ENCODE results near the gene CTSH.
"Not testable (repeated sequence)": the region's sequence is repeated elsewhere in the genome, so short reads cannot be mapped to it uniquely, and the experiment has no call there.

CTSH gene

DNA sequence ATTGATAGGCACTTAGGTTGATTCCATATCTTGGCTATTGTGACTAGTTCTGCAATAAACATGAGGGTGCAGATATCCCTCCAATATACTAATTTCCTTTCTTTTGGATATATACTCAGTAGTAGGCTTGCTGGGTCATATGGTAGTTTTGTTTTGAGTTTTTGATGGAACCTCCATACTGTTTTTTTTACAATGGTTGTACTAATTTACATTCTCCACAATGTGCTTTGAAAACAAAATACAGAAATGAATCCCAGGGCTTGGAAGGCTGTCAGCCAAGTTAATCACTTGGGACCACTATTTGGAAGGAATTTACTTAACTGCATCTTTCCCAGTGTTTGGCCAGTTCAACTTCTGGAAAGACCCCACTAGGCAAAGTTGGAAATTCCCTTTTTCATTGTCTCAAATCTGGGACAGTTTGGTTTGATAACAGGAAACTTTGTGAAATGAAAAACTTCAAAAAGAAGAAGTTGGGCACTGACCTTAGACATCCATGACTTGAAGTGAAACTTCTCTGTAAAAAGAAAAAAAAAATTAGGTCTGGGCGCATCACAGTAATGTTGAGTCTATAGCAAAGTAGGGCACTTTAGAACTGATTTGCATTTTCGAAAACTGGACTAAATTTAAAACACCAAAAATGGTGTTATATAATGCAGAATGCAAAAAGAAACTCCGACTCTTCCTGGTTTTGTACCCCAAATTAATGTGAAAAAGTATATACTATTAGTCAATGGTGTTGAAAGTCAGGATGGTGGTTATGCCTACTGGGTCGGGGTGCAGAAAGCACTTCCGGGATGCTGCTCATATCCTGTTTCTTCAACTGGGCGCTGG, 6.0 kb downstream of the CTSH start:
- DNase-seq (ENCODE audit: low spot score): no peak

GRCh38 chr15:78937132-78937739, 7.6 kb downstream of the CTSH start:
- no peak for DNase-seq (ENCODE audit: low spot score)

GRCh38 chr15:78934655-78935023, 10.2 kb downstream of the CTSH start:
- no peak for DNase-seq (ENCODE audit: low spot score)

- no peak for DNase-seq (ENCODE audit: low spot score)
Measured at GRCh38 chr15:78933823-78934654, 10.8 kb downstream of the CTSH start.

- DNase-seq (ENCODE audit: low spot score): no peak
Measured at GRCh38 chr15:78933187-78933822, 11.5 kb downstream of the CTSH start.

GRCh38 chr15:78932258-78932808, 12.5 kb downstream of the CTSH start:
- no peak for DNase-seq (ENCODE audit: low spot score)

DNA sequence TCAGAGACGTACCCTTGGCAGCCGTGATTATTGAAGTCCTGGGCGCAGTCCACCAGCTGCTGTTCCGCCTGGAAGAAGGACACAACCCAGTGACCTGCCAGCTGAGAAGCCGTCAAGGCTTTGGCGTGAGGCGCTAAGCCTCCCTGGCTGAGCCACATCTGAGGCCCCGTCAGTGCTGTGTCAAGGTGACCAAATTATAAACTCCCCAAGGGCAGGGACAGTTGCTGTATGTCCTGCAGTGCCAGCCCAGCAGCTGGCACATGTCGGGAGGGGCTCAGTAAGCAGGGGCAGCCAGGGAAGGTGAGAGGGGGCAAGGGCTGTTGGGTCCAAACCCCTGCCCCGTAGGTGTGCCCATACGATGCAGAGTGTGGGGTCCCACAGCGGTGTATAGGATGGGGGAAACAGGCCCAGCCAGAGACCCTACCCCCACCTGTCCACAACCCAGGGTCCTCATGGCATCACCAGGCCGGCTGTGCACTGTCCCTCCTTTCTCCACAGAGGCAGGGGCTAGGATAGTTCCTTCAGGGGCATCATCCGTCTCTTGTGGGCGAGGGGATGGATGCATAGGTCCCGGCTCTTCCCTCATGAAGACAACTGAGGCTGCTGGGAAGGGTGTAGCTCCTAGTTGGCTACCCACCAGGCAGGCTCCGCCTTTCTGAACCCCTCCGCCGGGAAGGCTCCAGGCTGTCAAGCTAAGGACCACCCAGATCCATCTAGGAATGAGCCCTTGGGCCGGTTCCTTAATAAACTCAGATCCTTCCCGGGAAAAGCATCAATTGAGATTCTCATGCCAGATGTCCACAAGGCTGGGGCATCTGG, 13.2 kb downstream of the CTSH start:
- no peak for DNase-seq (ENCODE audit: low spot score)

DNA sequence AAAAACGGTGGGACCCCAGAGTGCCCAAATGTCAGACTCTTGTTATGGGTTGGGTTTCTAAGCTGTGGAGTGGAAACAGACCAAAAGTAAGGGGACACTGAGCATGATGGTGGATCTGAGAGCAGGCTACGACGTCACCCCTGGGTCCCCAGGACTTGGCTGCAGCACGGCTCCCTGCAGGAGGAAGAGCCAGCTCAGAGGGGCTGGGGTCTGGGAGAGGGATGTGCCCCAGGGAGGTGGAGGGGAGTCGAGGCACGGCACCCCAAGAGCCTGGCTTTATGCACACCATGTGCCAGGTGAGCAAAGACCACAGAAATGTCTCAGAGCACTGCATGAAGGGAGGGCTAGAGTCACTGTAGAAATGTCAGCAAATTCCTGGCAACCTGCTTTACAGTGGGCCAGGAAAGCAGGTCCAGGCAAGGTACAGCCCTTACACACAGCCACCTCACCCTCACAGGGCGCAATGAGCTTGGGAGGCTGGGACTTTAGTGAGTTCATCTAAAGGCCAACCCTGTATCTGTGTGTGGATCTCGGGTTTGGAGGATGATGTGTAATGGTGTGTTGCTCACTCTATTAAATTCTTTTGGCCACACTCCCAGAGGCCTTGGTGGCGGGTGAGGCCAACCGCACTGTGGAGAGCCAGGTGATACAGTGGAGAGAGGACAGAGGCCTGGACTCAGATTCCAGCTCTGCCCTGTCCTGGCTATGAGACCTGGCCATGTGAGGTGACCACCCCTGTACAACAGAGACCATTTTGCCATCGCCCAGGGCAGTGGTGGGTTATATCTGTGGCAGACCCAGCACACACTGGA, 14.1 kb downstream of the CTSH start:
- DNase-seq (ENCODE audit: low spot score): no peak

DNA sequence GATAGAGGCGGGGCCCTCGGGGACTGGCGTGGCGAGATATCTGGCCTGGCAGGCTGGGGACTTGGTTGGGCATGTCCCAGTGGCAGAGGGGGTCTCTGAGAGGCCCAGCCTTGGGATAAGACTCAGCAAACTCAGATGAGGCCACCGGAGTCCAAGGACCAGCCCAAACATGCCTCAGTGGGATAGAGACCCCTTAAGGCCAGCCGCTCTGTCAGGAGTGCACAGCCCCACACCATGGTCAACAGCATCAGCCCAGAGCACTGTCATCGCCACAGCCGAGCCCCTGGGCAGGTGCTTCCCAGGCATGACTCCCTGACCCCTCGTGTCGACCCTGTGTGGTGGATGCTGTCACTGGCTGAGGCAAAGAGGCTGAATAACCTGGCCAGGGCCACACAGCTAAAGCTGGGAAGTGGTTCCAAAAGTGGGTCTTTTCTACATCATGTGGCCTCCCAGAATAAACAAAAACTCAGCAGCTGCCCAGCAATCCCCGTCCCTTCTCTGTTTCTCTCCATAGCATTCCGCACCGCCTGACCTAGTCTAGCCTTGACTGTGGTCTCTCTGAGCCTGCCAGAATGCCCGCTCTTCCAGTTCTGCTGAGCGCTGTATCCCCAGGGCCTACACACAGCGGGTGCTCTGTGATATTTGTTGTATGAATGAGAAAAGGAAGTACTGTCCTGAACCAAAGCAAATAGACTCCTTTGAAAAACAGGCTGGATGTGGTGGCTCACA, 15.1 kb downstream of the CTSH start:
- no peak for DNase-seq (ENCODE audit: low spot score)

DNA sequence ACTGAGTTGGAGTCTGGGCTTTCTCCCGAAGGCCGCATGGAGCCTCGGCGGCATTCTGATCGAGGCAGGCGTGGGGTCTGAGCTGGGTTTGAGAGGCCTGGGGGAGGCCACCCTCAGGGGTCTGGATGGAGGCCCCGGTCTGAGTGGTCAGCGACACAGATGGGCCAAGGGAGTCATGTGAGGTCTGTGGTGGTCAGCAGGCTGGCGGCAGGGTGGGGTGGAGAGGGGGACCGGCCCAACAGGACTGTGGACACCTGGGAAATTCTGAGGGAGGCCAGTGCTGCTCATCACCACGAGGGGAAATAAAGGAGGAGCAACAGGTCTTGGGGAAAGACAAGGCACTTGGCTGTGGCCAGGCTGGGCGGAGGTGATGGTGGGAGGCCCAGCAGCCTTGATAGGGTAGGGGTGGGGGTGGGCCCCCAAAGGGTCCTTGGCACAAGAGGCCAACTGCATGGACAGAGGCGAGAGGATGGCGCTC, 16.2 kb downstream of the CTSH start:
- no peak for DNase-seq (ENCODE audit: low spot score)

- DNase-seq (ENCODE audit: low spot score): not testable (repeated sequence)
Measured at GRCh38 chr15:78928176-78928575, 16.7 kb downstream of the CTSH start.

DNA sequence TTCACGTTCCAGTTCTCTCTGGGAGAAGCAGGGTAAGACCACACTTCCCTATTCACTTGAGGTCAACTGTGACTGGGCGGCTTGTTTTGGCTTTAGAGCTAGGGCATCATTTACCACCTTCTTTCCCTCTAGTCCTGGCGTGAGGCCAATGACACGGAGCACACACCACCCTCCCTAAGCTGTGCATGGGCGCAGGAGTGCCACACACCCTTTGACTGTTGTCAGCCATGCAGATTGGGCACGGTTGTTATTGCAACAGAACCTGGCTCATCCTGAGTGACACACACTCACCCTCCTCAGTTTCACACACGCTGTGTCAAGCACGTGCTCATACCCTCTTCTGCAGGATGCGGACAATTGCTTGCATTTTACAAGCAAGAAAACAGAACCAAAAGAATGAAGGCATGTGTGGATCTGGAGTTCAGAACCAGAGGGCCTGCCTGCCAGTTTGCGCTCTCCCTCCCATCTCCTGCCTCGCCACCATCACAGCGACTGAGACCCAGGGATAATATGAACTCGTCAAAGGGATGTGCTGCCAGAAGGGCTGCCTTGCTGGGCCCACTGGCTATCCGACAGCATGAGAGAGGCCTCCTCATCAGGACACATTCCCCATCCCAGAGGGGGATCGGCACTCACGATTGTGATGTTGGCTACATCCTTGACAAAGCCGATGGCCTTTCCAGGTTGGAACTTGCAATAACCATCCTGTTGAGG, 17.6 kb downstream of the CTSH start:
- DNase-seq (ENCODE audit: low spot score): no peak

- no peak for DNase-seq (ENCODE audit: low spot score)
Measured at GRCh38 chr15:78925956-78926743, 18.7 kb downstream of the CTSH start.

DNA sequence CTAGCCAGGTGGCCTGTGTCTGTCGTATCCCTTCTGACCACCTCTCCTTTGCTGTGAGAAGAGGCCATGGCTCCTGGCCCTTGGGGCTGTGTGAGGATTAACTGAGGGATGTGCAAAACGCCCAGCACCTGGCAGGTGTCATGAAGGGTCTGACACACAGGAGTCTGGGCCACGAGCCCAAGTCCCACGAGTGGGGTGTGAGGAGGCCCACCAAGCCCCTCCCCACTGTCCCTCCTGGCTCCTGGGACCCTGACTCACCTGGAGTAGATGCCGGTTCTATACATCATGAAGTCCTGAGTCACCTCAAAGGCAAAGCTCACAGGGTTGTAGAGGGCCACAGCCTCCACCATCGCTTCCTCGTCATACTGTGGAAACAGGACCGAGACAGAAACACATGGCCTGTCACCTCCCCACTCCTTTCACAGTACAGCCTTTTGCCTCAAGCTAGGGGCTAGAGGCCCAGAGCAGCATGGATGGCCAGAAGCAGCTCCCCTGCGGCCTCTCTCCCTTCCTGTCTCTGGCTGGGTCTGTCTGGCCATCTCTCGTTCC, 19.7 kb downstream of the CTSH start:
- DNase-seq (ENCODE audit: low spot score): no peak

- no peak for DNase-seq (ENCODE audit: low spot score)
Measured at GRCh38 chr15:78923480-78924360, 21.1 kb downstream of the CTSH start.

DNA sequence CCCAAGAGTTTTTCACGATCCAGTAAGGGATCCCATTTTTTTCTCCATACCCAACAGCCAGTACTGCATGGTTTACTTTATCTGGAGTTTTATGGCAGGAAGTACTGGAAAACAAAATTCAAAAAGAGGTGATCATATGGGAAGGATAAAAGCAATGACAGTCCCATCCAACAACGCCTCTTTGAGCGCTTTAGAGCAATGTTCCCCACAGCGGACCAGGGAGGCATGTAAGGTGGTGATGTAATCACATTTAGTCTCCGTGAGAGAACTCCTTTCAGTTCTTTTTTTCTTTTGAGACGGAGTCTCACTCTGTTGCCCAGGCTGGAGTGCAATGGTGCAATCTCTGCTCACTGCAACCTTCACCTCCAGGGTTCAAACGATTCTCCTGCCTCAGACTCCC, 21.8 kb downstream of the CTSH start:
- DNase-seq (ENCODE audit: low spot score): no peak

- no peak for DNase-seq (ENCODE audit: low spot score)
Measured at GRCh38 chr15:78922527-78922926, 22.3 kb downstream of the CTSH start.
